ENCODE results near the gene ADARB2.

The ADARB2 gene

GRCh38 chr10:1603181-1603580, 134.1 kb downstream of the ADARB2 start:
- DNase-seq (ENCODE audit: extremely low spot score) = no peak
- ChIA-PET POLR2A (no interaction called here), CTCF (no interaction called here)
- TF ChIP-seq CTCF (IDR thresholded peaks at IDR 0.05; ENCODE audit: control extremely low read depth, extremely low read depth, low read depth, missing control alignments) = no peak

- ChIA-PET CTCF (no interaction called here), POLR2A (no interaction called here)
Measured at GRCh38 chr10:1602037-1602484, 135.3 kb downstream of the ADARB2 start.

GRCh38 chr10:1601406-1601805, 135.9 kb downstream of the ADARB2 start:
- TF ChIP-seq CTCF (IDR thresholded peaks at IDR 0.05; ENCODE audit: control extremely low read depth, extremely low read depth, low read depth, missing control alignments) = no peak
- CTCF ChIA-PET = no interaction called here
- POLR2A ChIA-PET = no interaction called here
- no peak for DNase-seq (ENCODE audit: extremely low spot score)

More at GRCh38 chr10:1602037-1602484, 135.3 kb downstream of the ADARB2 start:
- no peak for TF ChIP-seq CTCF (IDR thresholded peaks at IDR 0.05; ENCODE audit: control extremely low read depth, extremely low read depth, low read depth, missing control alignments)
- no peak for DNase-seq (ENCODE audit: extremely low spot score)

GRCh38 chr10:1600861-1601260, 136.5 kb downstream of the ADARB2 start:
- ChIA-PET POLR2A (no interaction called here), CTCF (no interaction called here)
- no peak for TF ChIP-seq CTCF (IDR thresholded peaks at IDR 0.05; ENCODE audit: control extremely low read depth, extremely low read depth, low read depth, missing control alignments)
- no peak for DNase-seq (ENCODE audit: extremely low spot score)

GRCh38 chr10:1598393-1599153, 138.8 kb downstream of the ADARB2 start:
- no peak for TF ChIP-seq CTCF (IDR thresholded peaks at IDR 0.05; ENCODE audit: control extremely low read depth, extremely low read depth, low read depth, missing control alignments)
- CTCF ChIA-PET = interaction anchor here (1.3 kb wide), 1 partner anchor 10 kb away, joined by 4 read pairs; no protein-coding TSS in a partner anchor
- POLR2A ChIA-PET = no interaction called here
- no peak for DNase-seq (ENCODE audit: extremely low spot score)

GRCh38 chr10:1597370-1598146, 139.8 kb downstream of the ADARB2 start:
- TF ChIP-seq CTCF (IDR thresholded peaks at IDR 0.05; ENCODE audit: control extremely low read depth, extremely low read depth, low read depth, missing control alignments) = no peak
- ChIA-PET POLR2A (no interaction called here), CTCF (interaction anchor here (1.3 kb wide), 1 partner anchor 9 kb away, joined by 4 read pairs; no protein-coding TSS in a partner anchor)
- no peak for DNase-seq (ENCODE audit: extremely low spot score)

Measured in GM10248 (cell line).